ENCODE measurements around the gene C10orf67.
A peak's percentile ranks its signal among the peaks of the same experiment; 100 is the strongest.

C10orf67 gene

DNA sequence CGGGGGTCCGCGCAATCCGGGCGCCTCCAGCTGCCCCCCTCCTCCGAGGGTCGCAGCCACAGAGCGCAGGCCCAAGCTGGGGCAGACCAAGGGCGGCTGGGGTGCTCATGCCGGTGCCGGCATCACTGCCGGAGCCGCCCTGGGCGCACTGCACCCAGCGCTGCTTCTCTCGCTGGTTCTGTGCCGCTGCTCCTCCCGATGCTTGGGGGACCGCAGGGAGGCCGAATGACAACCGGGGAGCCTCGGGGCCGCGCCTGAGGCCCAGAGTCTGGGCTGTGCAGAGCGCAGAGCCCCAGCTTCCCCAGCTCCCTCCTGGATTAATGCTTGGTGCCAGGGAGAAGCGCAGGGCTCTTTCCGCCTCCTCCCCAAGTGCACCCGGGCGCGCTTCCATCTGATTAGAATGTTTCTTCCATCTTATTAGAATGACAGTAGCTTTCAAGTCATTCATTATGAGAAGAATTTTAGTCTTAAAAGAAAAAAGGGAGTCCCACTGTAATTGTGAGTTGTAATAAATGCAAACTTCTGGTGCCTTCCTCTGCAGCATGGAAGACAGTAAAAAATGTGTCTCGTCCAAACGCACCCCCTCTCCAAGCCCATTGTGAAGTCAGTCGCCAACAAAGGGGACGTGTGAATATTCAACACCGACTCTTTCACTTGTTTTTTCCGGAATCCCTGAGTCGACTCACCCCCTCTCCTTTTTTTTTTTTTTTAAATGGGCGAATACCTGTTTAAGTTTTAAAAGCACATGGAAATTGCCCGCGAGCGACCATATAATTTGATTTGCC, 172.0 kb downstream of the C10orf67 start:
- Histone ChIP-seq H4K20me1 (ENCODE audit: insufficient read depth, low read length) (no peaks in the 10 kb centered on the region), H2AFZ (ENCODE audit: low read depth, low read length) (no peak overlapping the region), H3K4me1 (ENCODE audit: low read length) (no peaks in the 10 kb centered on the region), H3K9ac (ENCODE audit: low read length) (no peak overlapping the region), H3K79me2 (ENCODE audit: low read length) (no peaks in the 10 kb centered on the region), H3K4me2 (ENCODE audit: low read length) (no peak overlapping the region), H3K36me3 (replicated peaks; ENCODE audit: low read depth, low read length) (no peaks in the 10 kb centered on the region), H3K27ac (ENCODE audit: low read length) (no peak overlapping the region), H3K9me3 (ENCODE audit: insufficient read depth, low read length) (no peaks in the 10 kb centered on the region), H3K27me3 (ENCODE audit: low read depth, low read length) (peaks cover 5% of the 10 kb centered on the region; the same call in 1 of the 2 replicates), H3K4me3 (ENCODE audit: low read length) (no peak overlapping the region)
- TF ChIP-seq, protein P1, sequence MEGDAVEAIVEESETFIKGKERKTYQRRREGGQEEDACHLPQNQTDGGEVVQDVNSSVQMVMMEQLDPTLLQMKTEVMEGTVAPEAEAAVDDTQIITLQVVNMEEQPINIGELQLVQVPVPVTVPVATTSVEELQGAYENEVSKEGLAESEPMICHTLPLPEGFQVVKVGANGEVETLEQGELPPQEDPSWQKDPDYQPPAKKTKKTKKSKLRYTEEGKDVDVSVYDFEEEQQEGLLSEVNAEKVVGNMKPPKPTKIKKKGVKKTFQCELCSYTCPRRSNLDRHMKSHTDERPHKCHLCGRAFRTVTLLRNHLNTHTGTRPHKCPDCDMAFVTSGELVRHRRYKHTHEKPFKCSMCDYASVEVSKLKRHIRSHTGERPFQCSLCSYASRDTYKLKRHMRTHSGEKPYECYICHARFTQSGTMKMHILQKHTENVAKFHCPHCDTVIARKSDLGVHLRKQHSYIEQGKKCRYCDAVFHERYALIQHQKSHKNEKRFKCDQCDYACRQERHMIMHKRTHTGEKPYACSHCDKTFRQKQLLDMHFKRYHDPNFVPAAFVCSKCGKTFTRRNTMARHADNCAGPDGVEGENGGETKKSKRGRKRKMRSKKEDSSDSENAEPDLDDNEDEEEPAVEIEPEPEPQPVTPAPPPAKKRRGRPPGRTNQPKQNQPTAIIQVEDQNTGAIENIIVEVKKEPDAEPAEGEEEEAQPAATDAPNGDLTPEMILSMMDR (IDR thresholded peaks at IDR 0.05; ENCODE audit: low read depth, low read length), result no peak
- TF ChIP-seq EZH2phosphoT487 (IDR thresholded peaks at IDR 0.05; ENCODE audit: low read depth), result no peak

DNA sequence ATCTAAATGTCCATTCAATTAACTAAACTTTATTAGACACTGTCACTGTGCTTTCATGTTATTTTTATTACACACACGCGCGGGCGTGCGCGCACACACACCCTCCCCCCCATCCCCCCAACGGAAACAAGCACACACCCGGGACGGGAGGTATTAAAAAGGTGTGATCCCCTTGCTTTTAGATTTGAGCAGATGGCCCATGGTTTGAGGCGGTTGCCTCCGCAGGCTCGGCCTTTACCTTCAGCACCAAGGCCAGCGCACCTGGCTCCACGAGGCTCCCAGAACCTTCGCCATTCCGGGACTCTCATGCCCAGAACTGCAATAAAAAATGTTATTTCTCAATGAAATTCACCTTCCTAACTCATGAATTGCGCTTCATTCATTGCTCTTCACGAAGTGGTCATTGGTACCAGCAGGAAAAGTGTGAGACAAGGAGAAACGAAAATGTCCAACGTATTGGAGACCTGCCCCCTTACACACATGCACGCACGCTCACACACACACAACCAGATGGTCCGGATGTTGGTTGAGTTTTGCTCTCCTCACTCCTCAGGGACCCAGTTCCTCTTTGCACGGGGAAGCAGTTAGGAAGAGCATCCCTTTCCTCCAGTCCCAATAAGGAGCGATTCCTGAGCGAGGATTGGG, 173.2 kb downstream of the C10orf67 start:
- H3K4me1 ChIP-seq (ENCODE audit: low read length), result no peaks in the 10 kb centered on the region
- no peak overlapping the region for H3K9ac ChIP-seq (ENCODE audit: low read length)
- no peak overlapping the region for H3K27ac ChIP-seq (ENCODE audit: low read length)
- H3K4me2 ChIP-seq (ENCODE audit: low read length), result no peak overlapping the region
- no peaks in the 10 kb centered on the region for H3K9me3 ChIP-seq (ENCODE audit: insufficient read depth, low read length)
- no peaks in the 10 kb centered on the region for H4K20me1 ChIP-seq (ENCODE audit: insufficient read depth, low read length)
- peaks cover 5% of the 10 kb centered on the region; the same call in 1 of the 2 replicates for H3K27me3 ChIP-seq (ENCODE audit: low read depth, low read length)
- TF ChIP-seq, protein P1 (IDR thresholded peaks at IDR 0.05; ENCODE audit: low read depth, low read length), result no peak
- no peak for TF ChIP-seq EZH2phosphoT487 (IDR thresholded peaks at IDR 0.05; ENCODE audit: low read depth)
- H3K79me2 ChIP-seq (ENCODE audit: low read length), result no peaks in the 10 kb centered on the region
- H3K36me3 ChIP-seq (replicated peaks; ENCODE audit: low read depth, low read length), result no peaks in the 10 kb centered on the region
- no peak overlapping the region for H2AFZ ChIP-seq (ENCODE audit: low read depth, low read length)
- no peak overlapping the region for H3K4me3 ChIP-seq (ENCODE audit: low read length)

DNA sequence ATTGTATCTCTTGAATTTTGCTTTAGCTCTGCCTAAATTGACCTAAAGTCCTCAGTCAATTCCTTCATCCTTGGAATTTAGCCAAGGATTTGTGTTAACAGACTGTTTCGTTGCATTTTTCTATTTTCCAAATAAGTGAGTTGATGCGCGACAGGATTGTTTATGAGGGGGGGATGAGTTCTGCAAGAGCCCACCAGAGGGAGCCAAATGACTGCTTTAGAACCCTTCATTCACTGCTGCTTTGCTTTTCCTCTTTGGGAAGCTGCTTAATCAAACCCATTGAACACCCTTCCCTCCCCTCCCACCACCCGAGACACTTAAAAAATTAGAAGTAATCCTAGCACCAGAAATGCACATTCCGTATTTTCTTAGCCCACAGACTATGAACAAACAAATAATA, 186.2 kb downstream of the C10orf67 start:
- Histone ChIP-seq H3K4me1 (ENCODE audit: low read length) (peaks cover 13% of the 10 kb centered on the region; the same call in 1 of the 2 replicates), H3K9ac (ENCODE audit: low read length) (peak overlapping the region; percentile 41), H3K9me3 (ENCODE audit: insufficient read depth, low read length) (no peaks in the 10 kb centered on the region), H3K36me3 (replicated peaks; ENCODE audit: low read depth, low read length) (no peaks in the 10 kb centered on the region), H3K4me2 (ENCODE audit: low read length) (peak overlapping the region; percentile 99), H3K79me2 (ENCODE audit: low read length) (no peaks in the 10 kb centered on the region), H4K20me1 (ENCODE audit: insufficient read depth, low read length) (no peaks in the 10 kb centered on the region), H2AFZ (ENCODE audit: low read depth, low read length) (peak overlapping the region; percentile 88), H3K27ac (ENCODE audit: low read length) (no peak overlapping the region), H3K4me3 (ENCODE audit: low read length) (peak overlapping the region; percentile 77), H3K27me3 (ENCODE audit: low read depth, low read length) (no peaks in the 10 kb centered on the region)
- no peak for TF ChIP-seq EZH2phosphoT487 (IDR thresholded peaks at IDR 0.05; ENCODE audit: low read depth)
- TF ChIP-seq, protein P1 (IDR thresholded peaks at IDR 0.05; ENCODE audit: low read depth, low read length), result peak; percentile 72

DNA sequence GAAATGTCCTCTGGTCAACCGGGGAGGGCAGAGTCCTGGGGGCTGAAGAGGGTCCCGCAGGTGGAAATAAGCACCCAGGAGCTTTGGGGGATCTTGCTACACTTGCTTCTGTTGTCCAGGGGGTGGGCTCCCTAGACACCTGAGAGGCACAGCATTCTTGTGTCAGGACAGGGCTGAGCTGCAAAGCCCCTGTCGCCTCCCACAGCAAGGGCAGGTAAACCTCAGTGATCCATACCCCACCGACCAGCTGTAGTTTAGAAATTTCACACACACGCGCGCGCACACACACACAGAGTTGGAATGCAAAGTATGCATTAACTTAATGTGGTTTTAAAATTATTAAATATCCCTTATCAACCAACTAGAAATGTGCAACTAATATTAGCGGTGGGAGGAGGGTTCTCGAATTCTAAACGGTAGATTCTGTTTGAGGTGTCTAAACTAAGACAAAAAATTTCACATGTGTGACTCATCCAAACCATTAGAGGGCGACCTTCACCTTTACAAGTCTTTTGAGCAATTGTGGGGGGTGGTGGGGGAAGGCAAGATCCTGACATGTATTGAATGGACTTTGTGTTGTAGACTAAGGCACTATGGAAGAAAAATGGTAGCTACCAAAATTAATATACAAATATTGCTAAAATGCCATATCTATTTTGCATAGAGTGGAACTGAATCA, 186.8 kb downstream of the C10orf67 start:
- Histone ChIP-seq H3K9ac (ENCODE audit: low read length) (peak overlapping the region; percentile 41), H3K27ac (ENCODE audit: low read length) (no peak overlapping the region), H3K4me2 (ENCODE audit: low read length) (peak overlapping the region; percentile 99), H3K27me3 (ENCODE audit: low read depth, low read length) (no peaks in the 10 kb centered on the region), H3K4me3 (ENCODE audit: low read length) (peak overlapping the region; percentile 77), H3K9me3 (ENCODE audit: insufficient read depth, low read length) (no peaks in the 10 kb centered on the region), H4K20me1 (ENCODE audit: insufficient read depth, low read length) (no peaks in the 10 kb centered on the region), H2AFZ (ENCODE audit: low read depth, low read length) (peak overlapping the region; percentile 88), H3K36me3 (replicated peaks; ENCODE audit: low read depth, low read length) (no peaks in the 10 kb centered on the region), H3K4me1 (ENCODE audit: low read length) (peaks cover 13% of the 10 kb centered on the region; the same call in 1 of the 2 replicates), H3K79me2 (ENCODE audit: low read length) (no peaks in the 10 kb centered on the region)
- TF ChIP-seq, protein P1 (IDR thresholded peaks at IDR 0.05; ENCODE audit: low read depth, low read length), result no peak
- TF ChIP-seq EZH2phosphoT487 (IDR thresholded peaks at IDR 0.05; ENCODE audit: low read depth), result no peak
